ENCODE measurements around the gene GNLY.

DNA sequence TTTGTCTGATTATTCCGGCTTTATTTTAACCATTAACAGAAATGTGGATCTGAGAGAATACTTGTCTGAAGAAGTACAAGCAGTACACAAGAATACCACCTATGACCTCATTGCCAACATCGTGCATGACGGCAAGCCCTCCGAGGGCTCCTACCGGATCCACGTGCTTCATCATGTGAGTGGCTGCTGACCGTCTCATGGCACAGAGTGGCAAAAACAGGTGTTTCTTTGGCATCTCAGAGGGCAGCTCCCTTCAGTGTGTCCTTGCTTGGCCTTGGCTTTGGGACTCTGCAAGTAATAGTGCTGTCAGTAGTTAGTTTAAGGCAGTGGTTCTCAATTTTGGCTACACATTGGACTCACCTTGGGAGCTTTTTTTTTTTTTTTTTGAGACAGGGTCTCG, 49.2 kb upstream of the GNLY start:
- TF ChIP-seq, protein P1, sequence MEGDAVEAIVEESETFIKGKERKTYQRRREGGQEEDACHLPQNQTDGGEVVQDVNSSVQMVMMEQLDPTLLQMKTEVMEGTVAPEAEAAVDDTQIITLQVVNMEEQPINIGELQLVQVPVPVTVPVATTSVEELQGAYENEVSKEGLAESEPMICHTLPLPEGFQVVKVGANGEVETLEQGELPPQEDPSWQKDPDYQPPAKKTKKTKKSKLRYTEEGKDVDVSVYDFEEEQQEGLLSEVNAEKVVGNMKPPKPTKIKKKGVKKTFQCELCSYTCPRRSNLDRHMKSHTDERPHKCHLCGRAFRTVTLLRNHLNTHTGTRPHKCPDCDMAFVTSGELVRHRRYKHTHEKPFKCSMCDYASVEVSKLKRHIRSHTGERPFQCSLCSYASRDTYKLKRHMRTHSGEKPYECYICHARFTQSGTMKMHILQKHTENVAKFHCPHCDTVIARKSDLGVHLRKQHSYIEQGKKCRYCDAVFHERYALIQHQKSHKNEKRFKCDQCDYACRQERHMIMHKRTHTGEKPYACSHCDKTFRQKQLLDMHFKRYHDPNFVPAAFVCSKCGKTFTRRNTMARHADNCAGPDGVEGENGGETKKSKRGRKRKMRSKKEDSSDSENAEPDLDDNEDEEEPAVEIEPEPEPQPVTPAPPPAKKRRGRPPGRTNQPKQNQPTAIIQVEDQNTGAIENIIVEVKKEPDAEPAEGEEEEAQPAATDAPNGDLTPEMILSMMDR (conservative IDR thresholded peaks at IDR 0.05; ENCODE audit: low read depth, low read length), result no peak
- no peak for TF ChIP-seq EZH2 (IDR thresholded peaks at IDR 0.05; ENCODE audit: low read length, unreplicated experiment)

Data from PC-3 (cell line).